DOHH2 (cell line): Measurements from ENCODE around the gene TMSB10.

ENCODE experiments used
- CTCF ChIP-seq: fragments of 200-600 bp; sonication (generic); IDR thresholded peaks from one replicate; pipeline ENCODE4 v1.5.1; 2014; ENCODE audit warnings: antibody characterized with exemption, mild to moderate bottlenecking, low read depth, low read length; ENCODE audit not compliant: poor library complexity, severe bottlenecking
- EZH2phosphoT487 ChIP-seq: fragments of 200-600 bp; sonication (generic); IDR thresholded peaks from 2 replicates; pipeline ENCODE4 v1.6.1; 2017; ENCODE audit warnings: borderline replicate concordance, mild to moderate bottlenecking, antibody characterized with exemption, low read length, moderate library complexity, mixed read lengths

- TF ChIP-seq CTCF (no peak), EZH2phosphoT487 (no peak)
Measured at GRCh38 chr2:84914334-84914733, 8.9 kb downstream of the TMSB10 start.
